Measurements from ENCODE around the gene CEP89.
"Not testable (repeated sequence)": the region's sequence is repeated elsewhere in the genome, so short reads cannot be mapped to it uniquely, and the experiment has no call there.

CEP89 gene

DNA sequence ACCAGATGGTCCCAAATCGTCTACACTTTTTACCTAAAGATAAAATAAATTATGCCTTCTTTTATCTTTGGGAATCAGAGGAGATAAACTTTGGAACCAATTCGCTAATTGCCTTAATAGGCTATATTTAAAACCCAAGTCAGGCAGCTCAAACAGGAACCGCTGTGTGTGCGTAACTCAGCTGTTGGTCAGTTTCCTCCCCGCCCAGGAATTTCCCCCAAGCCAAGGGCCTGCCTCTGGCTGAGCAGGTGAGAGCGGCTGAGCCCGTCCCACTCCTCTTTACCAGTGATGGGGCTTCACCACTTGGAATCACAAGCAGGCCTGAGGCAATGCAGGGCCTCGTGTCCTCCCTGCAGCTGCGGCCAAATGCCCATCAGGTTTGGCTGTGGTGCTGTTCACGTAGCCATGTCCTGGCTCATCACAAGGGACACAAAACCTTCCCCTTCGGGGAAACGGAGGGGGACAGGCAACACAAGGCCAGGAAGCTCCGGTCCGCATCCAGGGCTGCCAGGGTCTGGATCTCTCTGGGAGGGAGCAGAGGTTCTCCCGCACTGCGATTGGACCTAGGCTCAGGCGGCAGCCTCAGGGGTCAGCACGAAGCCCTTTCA is 101.7 kb downstream of the CEP89 start:
- no peak for DNase-seq (ENCODE audit: low read depth)

DNA sequence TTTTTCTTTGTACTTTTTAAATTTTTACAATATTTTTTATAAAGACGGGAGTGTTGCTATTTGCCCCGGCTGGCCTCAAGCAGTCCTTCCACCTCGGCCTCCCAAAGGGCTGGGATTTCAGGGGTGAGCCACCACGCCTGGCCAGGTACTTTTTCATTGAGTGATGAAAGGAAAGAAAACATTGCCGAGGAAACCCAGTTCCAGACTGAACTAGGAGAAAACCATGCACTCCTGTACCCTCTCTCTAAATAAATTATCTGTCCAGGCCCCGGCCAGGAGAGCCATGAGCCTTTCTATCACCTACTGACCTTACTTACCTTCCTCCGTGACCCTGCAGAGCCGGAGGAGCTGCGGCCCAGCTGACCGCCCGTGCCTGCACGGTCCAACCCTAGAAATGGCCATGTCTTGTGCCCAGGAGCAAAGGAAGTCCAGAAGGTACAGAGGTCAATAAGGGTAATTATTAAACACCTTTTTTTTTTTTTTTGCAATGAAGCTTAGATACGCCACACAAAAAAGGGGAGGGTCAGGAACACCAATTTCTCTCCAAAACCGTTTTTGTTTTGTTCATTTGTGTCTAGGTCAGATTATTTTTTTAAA is 102.3 kb downstream of the CEP89 start, which contains the start of gene SLC7A9:
SLC7A9 (minus strand) TSS at position 399 of the 597 bp plus-strand sequence. CDS start 1,233 bp downstream, outside the sequence.
- no peak for DNase-seq (ENCODE audit: low read depth)

DNA sequence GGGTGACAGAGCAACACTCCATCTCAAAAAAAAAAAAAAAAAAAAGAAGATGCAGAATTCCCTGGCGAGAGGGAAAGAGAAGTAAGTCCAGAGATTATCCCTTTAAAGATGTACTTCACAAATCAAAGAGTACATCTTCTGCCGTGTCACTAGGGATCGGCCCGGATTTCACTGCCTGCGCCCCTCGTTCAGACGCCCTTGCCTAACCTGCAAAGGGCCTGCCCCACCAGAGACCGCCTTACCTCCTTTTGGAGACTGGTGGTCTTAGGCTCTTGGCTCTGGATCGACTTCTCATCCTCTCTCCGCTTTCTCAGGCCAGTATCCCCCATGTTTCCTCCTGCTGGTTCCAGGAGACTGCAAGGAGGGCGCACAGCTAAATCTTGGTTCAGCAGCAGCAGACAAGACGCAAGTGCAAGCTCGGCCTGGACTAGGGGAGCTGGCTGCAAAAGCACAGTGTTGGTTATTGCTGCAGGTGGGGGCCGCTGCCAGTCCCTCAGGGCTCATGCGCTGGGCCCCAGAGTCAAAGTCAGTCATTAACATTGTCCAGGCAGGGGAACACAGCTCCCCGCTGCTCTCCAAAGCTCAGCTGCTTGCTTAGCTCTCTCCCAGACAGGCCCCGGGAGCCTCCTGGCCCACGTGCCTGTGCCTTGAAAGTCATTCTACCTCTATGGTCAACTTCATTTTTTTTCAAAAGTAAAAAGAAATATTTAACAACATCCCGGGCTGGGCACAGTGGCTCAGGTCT is 103.4 kb downstream of the CEP89 start:
- no peak for DNase-seq (ENCODE audit: low read depth)

DNA sequence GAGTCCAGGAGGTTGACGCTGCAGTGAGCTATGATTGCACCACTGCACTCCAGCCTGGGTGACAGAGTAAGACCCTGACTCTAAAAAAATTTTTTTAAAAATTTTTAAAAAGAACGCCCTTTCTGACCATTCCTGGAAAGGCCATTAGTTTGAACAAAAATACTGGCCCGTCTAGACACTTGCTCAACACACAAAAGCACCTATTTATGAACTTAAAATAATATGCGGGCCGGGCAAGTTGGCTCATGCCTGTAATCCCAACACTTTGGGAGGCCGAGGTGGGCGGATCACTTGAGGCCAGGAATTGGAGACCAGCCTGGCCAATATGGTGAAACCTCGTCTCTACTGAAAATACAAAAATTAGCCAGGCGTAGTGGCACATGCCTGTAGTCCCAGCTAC is 104.3 kb downstream of the CEP89 start:
- DNase-seq (ENCODE audit: low read depth) = not testable (repeated sequence)

- no peak for DNase-seq (ENCODE audit: low read depth)
Measured at GRCh38 chr19:32866564-32867265, 105.0 kb downstream of the CEP89 start.

DNA sequence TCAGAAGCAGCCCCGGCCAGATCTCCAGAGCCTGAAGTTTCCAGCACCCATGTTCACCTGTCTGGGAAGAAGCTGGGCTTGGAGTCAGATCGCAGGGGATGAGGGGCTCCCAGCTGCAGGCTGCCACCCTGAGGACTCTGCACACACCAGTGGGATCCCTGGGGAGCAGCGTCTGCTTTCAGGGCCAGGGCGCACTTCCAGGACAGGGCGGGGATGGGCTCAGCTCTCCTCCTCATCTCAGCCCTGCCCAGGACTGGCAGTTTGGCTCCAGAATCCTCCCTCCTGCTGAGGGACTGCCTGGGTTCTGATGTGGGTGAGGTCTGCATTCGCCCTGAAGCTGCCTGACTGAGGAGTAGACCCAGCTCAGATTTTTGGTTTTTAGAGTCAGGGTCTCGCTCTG is 105.7 kb downstream of the CEP89 start:
- no peak for DNase-seq (ENCODE audit: low read depth)

DNA sequence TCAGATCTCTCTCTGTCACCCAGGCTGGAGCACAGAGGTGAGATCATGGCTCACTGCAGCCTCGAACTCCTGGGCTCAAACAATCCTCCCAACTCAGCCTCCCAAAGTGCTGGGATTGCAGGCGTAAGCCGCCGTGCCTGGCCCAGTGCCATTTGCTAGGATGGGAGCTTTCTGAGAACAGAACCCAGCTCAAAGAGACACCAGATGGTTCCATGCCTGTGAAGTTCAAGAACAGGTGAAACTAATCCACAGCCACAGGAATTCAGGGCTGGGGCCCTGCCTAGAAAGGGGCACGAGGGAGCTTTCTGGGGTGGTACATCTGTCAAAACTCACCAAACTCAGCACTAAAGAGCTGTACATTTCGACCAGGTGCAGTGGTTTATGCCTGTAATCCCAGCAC is 106.4 kb downstream of the CEP89 start:
- no peak for DNase-seq (ENCODE audit: low read depth)

GRCh38 chr19:32864318-32865007 is 107.3 kb downstream of the CEP89 start:
- DNase-seq (ENCODE audit: low read depth) = no peak

DNA sequence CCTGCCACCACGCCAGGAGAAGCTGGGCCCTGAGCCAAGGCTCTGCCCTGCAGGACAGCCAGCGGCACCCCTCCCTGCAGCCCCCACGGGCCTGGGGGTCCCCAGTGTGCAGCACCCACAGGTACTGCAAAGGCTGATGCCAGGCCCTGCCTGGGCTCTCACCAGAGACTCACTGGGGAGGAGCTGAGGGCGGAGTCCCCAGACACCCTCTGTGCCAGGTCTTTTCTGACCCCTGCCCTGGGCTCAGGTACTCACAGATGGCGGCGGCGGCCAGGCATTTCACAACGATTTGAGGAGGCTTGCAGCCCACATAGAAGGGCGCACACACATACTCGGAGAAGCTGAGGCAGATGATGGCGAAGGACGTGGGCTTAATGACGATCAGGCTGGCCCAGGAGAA is 107.9 kb downstream of the CEP89 start:
- DNase-seq (ENCODE audit: low read depth) = no peak

- no peak for DNase-seq (ENCODE audit: low read depth)
Measured at GRCh38 chr19:32863301-32863700, 108.5 kb downstream of the CEP89 start.

DNA sequence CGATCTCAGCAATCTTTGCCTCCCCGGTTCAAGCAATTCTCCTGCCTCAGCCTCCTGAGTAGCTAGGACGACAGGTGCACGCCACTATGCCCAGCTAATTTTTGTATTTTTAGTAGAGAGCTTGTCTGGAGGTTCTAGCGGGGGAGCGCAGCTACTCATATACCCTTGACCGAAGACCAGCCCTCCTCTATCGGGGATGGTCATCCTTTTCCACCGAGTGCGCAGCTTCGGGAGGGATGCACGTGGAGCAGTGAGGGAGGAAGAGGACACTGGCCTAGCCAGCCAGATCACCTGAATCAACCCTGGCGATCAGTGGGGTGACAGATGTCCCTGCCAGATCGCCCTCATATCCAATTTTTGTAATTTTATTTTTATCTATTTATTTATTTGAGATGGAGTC is 109.0 kb downstream of the CEP89 start:
- no peak for DNase-seq (ENCODE audit: low read depth)

GRCh38 chr19:32862173-32862572 is 109.6 kb downstream of the CEP89 start:
- no peak for DNase-seq (ENCODE audit: low read depth)

DNA sequence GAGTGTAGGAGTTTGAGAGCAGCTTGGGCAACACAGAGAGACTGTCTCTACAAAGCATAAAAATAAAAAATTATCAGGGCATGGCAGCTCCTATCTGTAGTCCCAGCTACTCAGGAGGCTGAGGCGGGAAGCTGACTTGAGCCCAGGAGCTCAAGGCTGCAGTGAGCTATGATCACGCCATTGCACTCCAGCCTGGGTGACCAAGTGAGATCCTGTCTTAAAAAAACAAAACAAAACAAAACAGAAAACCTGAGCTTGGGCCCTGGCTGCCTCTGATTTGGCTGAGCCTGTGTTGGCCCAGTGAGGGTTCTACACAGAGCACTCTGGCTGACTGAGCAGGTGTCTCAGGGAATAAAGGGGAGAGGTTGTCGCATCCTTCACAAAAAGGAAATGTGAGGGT is 110.2 kb downstream of the CEP89 start:
- no peak for DNase-seq (ENCODE audit: low read depth)

- DNase-seq (ENCODE audit: low read depth) = no peak
Measured at GRCh38 chr19:32859591-32859990, 112.2 kb downstream of the CEP89 start.

DNA sequence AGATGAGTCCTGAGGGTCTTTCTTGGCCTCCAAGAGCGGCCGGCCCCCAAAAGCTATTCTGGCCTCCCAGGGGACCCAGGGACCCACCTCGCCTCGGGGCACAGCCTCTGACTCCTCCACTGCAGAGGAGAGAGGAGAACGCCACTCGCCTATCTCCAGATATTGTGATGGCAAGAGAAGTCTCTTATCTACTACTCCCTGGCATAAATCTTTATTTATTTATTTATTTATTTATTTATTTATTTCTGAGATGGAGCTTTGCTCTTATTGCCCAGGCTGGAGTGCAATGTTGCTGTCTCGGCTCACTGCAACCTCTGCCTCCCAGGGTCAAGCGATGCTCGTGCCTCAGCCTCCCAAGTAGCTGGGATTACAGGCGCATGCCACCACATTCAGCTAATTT is 113.2 kb downstream of the CEP89 start:
- DNase-seq (ENCODE audit: low read depth) = no peak

GRCh38 chr19:32858155-32858554 is 113.6 kb downstream of the CEP89 start:
- DNase-seq (ENCODE audit: low read depth) = no peak

GRCh38 chr19:32857584-32857983 is 114.2 kb downstream of the CEP89 start:
- no peak for DNase-seq (ENCODE audit: low read depth)

DNA sequence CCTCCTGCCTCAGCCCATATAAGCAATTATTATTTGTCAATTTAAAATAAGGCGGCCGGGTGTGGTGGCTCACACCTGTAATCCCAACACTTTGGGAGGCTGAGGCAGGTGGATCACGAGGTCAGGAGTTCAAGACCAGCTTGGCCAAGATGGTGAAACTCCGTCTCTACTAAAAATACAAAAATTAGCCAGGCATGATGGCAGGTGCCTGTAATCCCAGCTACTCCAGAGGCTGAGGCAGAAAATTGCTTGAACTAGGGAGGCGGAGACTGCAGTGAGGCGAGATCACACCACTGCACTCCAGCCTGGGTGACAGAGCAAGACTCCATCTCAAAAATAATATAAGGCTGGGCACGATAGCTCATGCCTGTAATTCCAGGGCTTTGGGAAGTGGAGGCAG is 114.9 kb downstream of the CEP89 start:
- DNase-seq (ENCODE audit: low read depth) = not testable (repeated sequence)

DNA sequence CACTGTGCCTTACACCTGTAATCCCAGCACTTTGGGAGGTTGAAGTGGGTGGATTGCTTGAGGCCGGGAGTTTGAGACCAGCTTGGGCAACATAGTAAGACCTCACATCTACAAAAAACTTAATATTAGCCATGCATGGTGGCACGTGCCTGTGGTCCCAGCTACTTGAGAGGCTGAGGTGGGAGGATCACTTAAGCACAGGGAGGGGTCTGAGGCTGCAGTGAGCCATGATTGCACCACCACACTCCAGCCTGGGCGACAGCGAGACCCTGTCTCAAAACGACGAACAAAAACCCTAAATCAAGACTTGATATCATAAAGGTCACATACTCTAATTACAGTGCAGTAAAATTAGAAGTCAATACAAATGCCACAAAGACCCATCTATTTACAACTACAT is 119.5 kb downstream of the CEP89 start:
- DNase-seq (ENCODE audit: low read depth) = no peak

DNA sequence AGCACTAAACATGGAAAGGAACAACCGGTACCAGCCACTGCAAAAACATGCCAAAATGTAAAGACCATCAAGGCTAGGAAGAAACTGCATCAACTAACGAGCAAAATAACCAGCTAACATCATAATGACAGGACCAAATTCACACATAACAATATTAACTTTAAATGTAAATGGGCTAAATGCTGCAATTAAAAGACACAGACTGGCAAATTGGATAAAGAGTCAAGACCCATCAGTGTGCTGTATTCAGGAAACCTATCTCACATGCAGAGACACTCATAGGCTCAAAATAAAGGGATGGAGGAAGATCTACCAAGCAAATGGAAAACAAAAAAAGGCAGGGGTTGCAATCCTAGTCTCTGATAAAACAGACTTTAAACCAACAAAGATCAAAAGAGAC is 123.7 kb downstream of the CEP89 start:
- not testable (repeated sequence) for DNase-seq (ENCODE audit: low read depth)

DNA sequence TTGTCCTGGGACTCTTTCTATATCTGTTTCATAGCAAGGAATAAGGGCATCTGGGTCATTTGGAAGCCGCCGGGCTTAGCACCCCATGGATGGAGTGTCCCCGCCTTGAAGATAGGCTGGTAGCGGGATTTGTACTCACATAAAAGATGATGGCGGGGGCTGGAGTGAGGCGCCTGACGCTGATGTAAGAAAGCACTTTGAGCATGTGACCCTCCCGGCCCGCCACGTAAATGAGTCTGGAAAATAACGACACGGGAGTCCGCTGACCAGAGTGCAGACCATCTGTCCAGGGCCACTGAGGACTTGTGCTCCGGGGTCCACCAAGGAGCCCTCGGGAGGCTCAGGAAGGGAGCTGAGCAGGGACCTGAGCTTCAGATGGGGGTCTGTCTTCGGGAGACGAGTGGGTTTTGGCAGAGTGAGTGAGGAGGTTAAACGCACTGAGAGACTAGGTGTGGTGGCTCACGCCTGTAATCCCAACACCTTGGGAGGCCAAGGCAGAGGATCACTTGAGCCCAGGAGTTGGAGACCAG is 128.0 kb downstream of the CEP89 start:
- DNase-seq (ENCODE audit: low read depth) = no peak

DNA sequence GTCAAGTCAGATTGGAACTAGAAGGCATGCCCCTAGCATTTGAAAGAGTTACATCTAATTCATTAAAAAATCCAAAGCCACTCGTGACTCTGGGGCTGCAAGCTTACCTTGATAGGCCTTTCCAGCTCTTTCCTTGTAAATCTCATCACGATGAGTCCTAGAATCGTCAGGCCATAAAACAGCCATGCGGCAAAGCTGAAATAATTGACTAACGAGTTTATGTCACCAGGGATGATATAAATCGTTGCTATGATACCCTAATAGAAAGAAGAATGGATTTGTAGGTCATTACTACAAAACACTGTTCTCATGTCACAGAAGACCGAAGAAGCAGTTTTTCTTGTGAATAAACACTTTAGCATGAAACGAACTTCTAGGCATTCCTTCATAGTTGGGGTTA is 129.7 kb downstream of the CEP89 start:
- no peak for DNase-seq (ENCODE audit: low read depth)

All from activated T-cell treated with anti-CD3 and anti-CD28 coated beads for 48 hours (primary cell).